Activated CD4-positive, CD25-positive, alpha-beta regulatory T cell treated with anti-CD3 and anti-CD28 coated beads, Interleukin-2, amount 50 U/mL, for 72 hours (primary cell): Measurements from ENCODE around the gene PTPN14.

Experiments
- DNase-seq: peaks from one replicate; pipeline ENCODE4 v3.0.0; 2021

The PTPN14 gene

GRCh38 chr1:214386747-214387146 is 164.7 kb downstream of the PTPN14 start:
- no peak for DNase-seq

GRCh38 chr1:214386333-214386732 is 165.1 kb downstream of the PTPN14 start:
- DNase-seq = no peak

GRCh38 chr1:214385428-214385827 is 166.0 kb downstream of the PTPN14 start:
- no peak for DNase-seq

GRCh38 chr1:214384373-214385079 is 166.9 kb downstream of the PTPN14 start:
- DNase-seq = no peak

GRCh38 chr1:214383381-214384372 is 167.7 kb downstream of the PTPN14 start:
- no peak for DNase-seq

- no peak for DNase-seq
Measured at GRCh38 chr1:214380986-214381695, 170.3 kb downstream of the PTPN14 start.

- no peak for DNase-seq
Measured at GRCh38 chr1:214380396-214380795, 171.0 kb downstream of the PTPN14 start.

- DNase-seq = no peak
Measured at GRCh38 chr1:214379236-214379970, 172.0 kb downstream of the PTPN14 start.

GRCh38 chr1:214378492-214378891 is 172.9 kb downstream of the PTPN14 start:
- DNase-seq = no peak

GRCh38 chr1:214377886-214378285 is 173.5 kb downstream of the PTPN14 start:
- no peak for DNase-seq

- DNase-seq = no peak
Measured at GRCh38 chr1:214377485-214377884, 173.9 kb downstream of the PTPN14 start.

- no peak for DNase-seq
Measured at GRCh38 chr1:214372092-214372491, 179.3 kb downstream of the PTPN14 start.

GRCh38 chr1:214370615-214371014 is 180.8 kb downstream of the PTPN14 start:
- DNase-seq = no peak

GRCh38 chr1:214369364-214369763 is 182.0 kb downstream of the PTPN14 start:
- DNase-seq = no peak

- DNase-seq = no peak
Measured at GRCh38 chr1:214367841-214368240, 183.6 kb downstream of the PTPN14 start.

GRCh38 chr1:214364786-214365295 is 186.6 kb downstream of the PTPN14 start:
- DNase-seq = no peak

- no peak for DNase-seq
Measured at GRCh38 chr1:214364386-214364785, 187.0 kb downstream of the PTPN14 start.

- no peak for DNase-seq
Measured at GRCh38 chr1:214363386-214363785, 188.0 kb downstream of the PTPN14 start.

- DNase-seq = no peak
Measured at GRCh38 chr1:214362188-214362882, 189.1 kb downstream of the PTPN14 start.

GRCh38 chr1:214361636-214362035 is 189.8 kb downstream of the PTPN14 start:
- no peak for DNase-seq

- no peak for DNase-seq
Measured at GRCh38 chr1:214360525-214361164, 190.8 kb downstream of the PTPN14 start.
